HG02610 (cell line): ENCODE data around the gene BGLAP.

Source experiments
- ATAC-seq: cut with Tn5 transposase; IDR thresholded peaks from one replicate; pipeline ENCODE4 v1.9.1; 2021; ENCODE audit warnings: mild to moderate bottlenecking, moderate library complexity; ENCODE audit not compliant: unreplicated experiment

Gene BGLAP

DNA sequence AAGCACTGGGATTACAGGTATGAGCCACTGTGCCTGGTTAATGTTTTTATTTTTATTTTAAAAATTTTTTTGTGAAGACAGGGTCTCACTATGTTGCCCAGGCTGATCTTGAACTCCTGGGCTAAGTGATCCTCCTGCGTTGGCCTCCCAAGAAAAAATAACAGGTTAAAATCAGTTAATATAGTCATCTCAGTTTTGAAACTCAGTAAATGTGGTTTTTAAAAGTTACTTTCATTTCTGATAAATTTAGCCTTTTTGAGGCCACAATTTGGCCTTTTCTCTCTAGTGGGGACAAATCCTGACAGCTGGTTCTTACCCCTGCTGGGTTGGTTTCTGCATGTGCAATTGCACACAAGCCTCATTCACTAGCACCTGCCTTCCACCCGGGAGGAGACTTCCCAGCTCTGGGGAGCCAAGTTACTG lies 15.9 kb upstream of the BGLAP start:
- ATAC-seq: peak; percentile 63

DNA sequence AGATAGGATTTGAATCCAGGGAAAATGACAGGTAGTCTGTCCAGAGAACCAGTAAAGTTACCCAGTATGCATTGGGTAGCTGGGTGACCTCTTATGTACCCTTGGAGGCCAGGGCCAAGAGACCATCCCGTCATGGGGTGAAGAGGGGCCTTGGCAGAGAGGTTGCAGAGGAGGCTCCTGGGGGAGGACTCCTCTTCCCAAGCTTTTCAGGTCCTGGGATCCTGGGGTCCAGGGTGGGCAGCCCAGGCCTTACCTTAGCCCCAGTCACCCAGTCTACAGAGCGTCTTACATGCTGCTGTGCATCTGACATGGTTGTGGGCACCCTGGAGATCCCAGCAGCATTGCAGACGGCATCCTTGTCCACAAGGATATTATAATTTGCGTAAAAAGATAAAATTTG lies 15.2 kb upstream of the BGLAP start:
- ATAC-seq: no peak

DNA sequence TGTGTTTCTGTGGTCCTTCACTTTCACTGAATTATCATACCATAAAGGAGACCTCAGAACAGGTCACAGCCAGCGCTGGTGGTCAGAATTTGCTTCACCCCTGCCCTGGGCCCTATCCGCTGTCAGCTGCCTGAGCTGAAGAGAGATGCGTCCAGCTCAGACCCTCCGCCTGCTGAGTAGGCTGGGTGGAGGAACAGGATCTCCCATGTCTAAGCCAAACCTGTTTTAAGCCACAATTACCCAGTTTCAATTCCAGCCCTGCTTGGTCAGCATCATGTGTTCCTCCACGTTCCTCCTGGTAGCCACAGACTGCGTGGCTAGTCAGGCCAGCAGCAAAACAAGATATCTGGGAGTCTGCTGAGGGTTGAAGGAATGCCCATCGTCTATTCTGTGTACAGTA lies 13.5 kb upstream of the BGLAP start:
- ATAC-seq: no peak

DNA sequence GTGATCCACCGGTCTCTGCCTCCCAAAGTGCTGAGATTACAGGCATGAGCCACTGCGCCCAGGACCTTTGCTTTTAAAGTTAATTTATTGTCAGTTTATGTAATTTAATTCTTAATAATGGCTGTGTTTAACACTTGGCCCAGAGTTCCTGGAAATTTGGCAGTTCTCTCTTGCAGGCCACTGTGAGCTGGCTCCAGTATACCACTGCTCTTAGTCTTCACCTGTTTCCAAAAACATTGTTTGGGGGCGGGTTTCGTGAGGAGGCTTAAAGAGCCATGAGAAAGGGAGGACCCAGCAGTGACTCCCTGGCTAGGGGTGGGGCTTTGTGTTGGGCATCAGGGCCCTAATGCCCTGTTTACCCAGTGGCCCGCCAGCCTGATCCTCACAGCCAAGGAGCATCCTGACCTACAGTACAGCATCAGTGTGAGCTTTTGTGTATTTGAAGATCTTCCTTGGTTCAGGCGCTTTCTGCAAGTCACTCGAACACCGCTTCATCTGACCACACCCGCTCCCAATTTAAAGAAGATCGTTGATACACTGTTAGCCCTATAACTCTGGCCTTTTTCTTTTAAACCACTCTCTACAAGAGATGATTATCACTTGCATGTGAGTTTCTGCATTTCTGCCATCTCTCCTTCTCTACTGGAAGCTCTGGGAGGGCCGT lies 12.0 kb upstream of the BGLAP start:
- no peak for ATAC-seq

DNA sequence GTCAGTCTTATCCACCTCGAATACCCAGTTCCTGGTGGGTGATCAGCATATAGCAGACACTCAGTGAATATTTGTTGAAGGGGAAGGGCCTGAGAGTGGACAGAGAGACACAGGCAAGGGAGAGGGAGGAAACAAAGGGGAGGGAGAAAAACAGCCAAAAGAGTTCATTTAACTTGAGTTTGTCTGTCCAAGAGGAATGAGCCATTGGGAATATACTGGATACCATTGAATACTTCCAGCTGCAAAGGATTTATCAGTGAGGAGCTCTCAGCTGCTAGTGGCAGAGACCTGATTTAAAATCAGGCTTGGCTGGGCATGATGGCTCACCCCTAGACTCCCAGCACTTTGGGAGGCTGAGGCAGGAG lies 11.5 kb upstream of the BGLAP start:
- no peak for ATAC-seq

DNA sequence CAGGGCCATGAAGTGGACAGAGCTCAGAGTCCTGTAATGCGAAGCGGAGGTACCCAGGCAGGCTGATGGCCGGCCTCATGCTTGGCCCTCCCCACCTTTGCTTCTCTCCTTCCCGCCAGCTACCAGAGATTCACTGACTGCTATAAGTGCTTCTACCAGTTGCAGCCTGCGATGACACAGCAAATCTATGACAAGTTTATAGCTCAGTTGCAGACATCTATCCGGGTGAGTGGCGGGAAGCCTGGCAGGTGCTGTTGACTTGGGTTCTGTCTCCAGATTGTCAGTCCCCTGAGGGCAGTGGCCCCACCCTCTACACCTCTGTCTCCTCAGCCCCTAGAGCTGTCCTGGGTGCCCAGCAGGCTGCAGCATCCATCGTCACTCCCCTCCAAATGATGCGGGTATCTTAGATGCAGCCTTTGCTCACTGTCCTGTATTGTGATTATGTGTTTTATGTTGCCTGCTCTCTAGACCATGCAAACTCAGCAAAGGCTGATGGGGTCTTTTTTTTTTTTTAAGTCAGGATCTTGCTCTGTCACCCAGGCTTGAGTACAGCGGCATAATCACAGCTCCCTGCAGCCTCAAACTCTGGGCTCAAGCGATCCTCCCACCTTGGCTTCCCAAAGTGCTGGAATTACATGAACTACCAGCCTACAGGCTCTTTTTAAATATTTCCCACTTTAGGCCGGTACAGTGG lies 9.6 kb upstream of the BGLAP start:
- no peak for ATAC-seq

DNA sequence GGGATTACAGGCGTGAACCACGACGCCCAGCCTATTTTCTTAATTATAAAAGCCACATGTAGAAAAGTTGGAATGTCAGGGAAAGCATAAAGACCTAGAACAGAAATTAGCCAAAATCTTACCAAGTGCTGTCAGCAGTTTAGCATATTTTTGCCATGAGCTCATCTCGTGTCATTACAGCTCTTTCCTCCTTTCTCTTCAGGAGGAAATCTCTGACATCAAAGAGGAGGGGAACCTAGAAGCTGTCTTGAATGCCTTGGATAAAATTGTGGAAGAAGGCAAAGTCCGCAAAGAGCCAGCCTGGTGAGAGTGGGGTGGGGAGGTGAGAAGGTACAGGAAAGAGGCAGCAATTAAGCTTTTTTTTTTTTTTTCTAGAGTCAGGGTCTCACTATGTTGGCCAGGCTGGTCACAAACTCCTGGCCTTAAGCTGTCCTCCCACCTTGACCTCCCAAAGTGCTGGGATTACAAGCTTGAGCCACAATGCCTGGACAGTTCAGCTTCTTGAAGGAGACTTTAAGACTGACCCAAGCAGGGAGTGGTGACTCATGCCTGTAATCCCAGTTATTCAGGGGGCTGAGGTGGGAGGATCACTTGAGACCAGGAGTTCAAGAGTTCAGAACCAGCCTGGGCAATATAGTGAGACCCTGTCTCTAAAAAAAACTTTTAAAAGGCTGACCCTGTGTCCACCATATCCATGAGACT lies 8.4 kb upstream of the BGLAP start:
- ATAC-seq: no peak

DNA sequence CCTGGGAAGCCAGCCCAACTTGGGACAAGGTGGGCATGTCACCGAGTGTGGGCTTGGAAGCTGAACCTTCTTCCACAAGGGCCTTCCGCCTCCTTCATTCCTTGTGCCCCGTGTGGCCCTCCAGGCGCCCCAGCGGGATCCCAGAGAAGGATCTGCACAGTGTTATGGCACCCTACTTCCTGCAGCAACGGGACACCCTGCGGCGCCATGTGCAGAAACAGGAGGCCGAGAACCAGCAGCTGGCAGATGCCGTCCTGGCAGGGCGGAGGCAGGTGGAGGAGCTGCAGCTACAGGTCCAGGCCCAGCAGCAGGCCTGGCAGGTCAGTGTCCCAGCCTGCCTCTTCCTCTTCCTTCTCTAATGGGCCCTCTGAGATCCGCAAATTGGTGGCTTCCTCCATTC lies 5.8 kb upstream of the BGLAP start:
- ATAC-seq: no peak

DNA sequence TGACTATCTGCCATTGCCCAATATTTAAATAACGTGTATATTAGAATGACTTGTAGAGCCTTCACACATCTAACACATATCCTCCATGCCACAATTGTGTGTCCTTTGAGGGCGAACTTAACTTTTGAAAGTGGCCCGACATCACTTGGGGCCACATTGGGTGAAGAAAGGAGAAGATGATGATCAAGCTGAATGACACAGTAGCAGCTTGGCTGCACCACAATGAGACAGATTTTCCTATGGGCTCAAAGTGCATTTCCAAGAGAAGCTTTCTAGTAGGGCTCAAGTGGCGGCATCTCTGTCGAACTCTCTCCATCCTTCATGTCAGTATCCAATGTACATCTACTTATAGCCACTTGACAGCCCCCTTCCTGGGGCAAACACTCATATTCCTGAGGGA lies 3.7 kb upstream of the BGLAP start:
- ATAC-seq: no peak

DNA sequence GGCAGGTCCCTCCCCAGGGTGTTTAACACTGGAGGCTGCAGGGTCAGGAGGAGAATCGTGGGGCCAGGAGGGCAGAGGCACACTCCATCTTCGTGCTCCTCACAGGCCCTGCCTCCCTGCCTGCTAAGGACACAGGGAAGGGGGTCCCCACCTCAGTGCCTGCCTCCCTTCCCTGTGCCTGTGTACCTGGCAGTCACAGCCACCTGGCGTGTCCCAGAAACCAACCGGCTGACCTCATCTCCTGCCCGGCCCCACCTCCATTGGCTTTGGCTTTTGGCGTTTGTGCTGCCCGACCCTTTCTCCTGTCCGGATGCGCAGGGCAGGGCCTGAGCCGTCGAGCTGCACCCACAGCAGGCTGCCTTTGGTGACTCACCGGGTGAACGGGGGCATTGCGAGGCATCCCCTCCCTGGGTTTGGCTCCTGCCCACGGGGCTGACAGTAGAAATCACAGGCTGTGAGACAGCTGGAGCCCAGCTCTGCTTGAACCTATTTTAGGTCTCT lies 623 bp upstream of the BGLAP start:
- ATAC-seq: no peak

DNA sequence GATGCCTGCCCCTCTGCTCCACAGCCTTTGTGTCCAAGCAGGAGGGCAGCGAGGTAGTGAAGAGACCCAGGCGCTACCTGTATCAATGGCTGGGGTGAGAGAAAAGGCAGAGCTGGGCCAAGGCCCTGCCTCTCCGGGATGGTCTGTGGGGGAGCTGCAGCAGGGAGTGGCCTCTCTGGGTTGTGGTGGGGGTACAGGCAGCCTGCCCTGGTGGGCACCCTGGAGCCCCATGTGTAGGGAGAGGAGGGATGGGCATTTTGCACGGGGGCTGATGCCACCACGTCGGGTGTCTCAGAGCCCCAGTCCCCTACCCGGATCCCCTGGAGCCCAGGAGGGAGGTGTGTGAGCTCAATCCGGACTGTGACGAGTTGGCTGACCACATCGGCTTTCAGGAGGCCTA lies 754 bp downstream of the BGLAP start:
- no peak for ATAC-seq

DNA sequence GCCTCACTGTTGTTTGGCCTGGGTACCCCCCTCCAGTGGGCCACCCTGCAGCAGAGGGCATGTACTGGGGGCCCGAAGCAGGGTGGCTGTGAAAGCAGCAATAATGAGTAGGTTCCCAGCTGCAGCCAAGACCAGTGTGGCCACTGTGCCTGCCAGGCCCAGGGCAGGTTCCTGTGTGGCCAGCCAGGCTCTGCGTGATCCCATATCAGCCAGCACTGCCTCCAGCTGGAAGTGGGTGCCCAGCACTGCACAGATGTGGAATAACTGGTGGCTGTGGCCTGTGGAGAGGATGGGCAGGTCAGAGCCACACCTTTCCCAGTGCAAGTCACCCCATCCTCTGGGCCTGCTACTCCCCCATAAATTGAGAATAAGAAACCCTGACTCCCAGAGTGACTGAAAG lies 2.1 kb downstream of the BGLAP start:
- ATAC-seq: no peak

DNA sequence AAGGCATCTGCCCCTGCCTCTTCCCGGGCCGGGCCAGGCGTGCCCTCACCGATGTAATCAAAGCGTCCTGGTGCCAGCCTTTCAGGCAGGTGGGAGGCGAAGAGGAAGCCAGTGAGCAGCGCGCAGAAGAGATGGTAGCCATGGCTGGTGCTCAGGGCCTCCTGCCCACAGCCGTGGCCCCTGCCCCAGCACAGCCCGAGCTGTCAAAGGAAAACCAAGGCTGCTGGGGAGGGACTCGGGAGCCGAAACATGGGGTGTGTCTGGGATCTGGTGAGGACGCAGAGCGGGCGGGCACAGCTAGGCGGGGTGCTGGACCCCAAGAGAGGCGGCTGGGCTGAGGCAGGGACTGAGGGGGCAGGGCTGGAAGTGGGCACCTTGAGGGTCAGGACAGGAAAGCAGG lies 2.7 kb downstream of the BGLAP start:
- ATAC-seq: no peak

DNA sequence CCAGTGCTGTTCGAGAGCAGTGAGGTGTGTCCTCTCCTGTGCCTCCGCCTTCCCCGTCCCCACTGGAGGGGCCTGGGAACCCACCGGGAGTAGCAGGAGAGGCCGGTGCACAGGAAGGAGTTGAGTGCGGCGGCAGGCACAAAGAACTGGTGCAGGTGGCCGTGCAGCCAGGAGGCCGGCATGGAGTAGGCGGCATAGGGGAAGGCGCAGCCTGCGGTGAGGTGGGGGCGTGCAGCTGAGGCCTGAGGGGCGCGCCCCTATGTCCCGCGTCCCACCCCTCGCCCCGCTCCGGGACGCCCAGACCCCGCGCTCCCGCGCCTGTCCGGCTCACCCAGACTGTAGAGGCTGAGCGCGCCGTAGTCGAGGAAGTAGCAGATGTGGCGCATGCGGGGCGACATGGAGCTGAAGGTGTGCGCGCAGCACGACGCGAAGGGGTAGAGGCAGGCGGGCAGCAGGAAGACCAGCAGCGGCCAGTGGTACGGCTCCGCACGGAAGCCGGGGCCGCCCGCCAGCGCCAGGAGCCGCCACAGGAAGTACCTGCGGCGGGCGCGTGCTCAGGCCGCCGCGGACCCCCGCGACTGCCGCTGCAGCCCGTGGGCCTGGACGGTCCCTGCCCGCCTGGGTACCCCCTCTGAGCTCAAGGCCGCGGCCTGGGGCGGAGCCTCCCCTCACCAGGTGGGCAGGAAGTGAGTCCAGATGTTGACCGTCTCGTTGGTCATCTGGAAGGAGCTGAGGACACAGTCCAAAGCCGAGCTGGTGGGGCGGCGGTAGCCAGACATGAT lies 3.7 kb downstream of the BGLAP start:
- ATAC-seq: no peak

DNA sequence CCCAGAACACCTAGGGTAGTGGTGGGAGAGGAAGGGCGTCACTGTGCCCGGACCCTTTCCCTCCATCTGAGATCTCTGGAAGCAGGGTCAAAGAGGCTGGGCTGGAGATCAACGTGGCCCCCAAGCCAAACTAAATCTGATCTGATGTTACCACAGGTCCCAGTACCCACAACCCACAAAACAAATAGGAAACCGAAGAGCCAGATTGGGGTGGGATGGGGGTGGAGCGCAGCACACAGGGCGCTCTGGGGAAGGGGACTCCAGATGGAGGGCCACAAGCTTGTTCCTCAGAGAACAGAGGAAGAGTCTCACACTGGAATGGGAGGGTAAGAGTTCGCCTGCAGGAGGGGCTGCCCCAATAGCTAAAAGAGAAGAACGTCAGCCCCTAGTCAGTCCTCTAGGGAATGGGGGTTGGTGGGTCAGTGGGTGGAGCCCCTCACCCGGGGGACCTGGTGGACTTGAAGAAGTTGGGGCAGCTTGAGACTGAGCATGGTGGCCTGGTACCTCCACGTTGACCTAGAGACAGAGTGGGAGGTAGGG lies 4.3 kb downstream of the BGLAP start:
- ATAC-seq: no peak

DNA sequence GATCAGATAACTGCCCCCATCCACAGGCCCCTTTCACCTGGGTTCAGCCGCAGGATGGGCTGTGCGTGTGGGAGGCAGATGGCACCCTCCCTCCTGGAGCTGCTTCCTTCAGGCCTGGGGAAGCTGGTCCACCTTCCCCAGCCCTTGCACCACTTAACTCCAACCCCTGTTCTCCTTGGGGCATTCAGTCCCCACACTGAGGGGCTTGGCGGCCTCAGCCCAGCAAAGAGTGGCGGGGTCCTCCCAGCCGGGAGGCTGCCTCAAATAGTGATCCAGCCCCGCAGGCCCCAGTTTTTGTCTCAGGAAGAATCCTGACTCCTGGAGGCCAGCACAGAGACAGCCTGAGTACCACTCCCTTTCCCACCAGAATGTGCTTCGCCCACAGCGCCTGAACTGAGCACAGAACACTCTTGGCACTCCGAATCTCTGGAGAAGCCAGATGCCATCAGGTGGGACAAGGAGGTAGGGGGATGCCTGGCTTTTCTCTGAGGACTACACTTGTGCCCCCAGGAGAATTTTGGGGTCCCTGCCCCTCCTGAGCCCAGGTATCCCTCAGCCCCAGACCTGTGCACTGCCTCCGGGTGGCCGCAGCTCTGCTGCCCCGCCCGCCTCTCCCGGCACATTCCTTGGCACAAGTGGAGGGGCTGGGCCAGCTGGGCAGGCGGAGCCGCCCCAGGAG lies 4.9 kb downstream of the BGLAP start:
- ATAC-seq: no peak

DNA sequence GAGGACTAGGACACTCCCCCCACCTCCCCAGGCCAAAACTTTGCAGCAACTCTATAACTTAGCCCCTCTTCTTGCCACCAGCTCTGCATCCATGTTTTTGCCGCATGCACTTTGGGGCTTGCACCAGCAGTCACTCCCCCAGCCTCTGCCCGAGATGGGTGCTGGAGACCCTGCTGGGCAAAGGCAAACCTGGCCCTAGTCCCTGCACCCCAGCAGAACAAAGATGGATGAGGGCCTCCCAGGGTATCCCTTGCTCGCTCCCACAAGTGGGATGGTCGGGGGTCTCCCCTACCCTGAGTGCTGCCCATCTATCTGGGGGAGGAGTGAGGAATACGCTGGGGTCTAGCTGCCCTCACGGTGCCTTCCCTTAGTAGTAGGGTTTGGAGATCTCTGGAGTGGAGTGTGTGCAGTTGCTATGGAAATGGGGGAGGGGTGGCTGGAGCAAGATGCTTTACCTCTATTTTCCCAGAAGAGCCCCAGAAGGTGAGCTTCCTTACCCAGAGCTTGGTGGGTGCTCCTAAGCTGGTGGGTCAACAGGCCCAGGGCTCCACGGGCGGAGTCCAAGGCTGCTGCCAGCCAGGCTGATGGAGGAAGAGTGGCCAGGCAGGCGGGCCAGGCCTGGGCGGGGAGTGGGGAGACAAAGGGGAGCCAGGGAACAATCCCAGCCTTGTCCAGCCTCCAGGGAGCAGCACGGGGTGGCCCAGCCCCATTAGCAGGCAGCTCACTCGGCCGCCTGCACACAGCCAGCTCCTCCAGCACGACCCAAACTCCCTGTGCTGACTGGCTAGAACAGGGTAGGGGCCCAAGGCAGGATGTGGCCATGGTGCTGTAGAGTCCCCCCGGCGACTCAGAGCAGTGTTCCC lies 5.7 kb downstream of the BGLAP start, which contains the start of gene PAQR6:
Gene PAQR6, minus strand, starts transcription at position 597 of the 863 bp plus-strand sequence. CDS start 1,325 bp downstream, outside the sequence.
- ATAC-seq: no peak

DNA sequence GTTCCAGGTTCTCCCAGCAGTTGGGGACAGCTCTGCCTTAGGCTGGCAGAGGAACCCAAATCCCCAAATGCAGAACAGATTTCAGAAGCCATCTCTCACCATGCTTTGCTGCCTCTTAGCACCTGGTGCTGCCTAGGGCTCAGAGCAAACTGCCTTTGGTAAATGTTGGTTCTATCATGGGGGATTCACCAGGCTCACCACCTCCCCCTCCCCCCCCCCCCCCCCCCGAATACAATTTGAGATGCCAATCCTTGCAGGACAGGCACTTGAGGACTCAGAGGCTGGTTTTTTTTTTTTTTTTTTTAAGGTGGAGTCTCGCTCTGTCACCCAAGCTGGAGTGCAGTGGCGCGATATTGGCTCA lies 6.3 kb downstream of the BGLAP start:
- no peak for ATAC-seq

DNA sequence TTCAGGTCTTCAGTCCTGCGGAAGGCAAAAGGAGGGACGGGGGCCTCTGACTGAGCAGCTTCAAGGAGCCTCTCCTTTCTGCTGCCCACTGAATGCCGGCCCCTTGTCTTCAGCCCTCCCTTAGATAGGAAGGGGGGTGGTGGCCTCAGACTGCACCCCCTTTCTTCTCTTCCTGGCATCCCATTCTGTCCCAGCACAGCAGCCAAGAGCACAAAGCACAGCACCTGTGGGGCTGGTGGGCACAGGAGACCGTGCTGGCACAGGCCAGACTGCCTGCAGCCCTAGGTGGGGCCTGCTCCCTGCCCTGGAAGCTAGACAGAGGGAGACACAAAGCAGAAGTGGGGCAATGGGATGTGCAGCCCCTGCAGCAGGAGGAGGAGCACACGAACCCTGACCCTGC lies 7.6 kb downstream of the BGLAP start:
- no peak for ATAC-seq

DNA sequence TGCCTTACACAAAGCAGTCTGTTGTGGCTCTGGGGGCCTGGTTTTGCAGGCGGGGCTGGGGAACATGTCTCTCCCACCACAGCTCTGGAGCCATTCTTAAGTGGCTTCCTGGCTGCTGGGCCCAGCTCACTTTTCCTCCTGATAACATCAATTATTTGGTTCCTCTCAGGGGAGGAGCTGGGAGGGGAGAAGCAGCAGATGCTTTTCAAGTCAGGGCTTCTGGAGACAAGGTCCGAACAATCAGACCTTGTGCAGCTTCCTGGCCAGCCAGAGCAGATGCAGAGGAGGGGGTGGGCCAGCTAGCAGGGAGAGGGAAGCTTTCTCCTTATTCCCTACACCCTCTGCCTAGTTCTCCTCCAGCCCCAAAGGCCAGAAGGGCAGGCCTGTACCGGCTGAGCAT lies 9.5 kb downstream of the BGLAP start:
- ATAC-seq: no peak
